A549 (cell line): ENCODE data around the gene GAPDHS. TPM values are rescaled to one million over a fixed set of nuclear protein-coding genes. Genes with fewer than 3 reads are reported as not detected.

Source experiments
- ATAC-seq, 2 experiments: fragments of 200-7000 bp in 1 of 2; fragments of >200 bp in 1 of 2; cut with Nextera tagmentation in 1 of 2; cut with Tn5 transposase in 1 of 2; 3 replicates each; pipeline versions ENCODE4 v1.8.0 to v1.9.1; 2018 to 2020; ENCODE audit warnings: mild to moderate bottlenecking in 1 of 2, moderate library complexity in 1 of 2
- CTCF ChIA-PET: fragments of 300-600 bp; sonication (Branson Sonifier 250); formaldehyde crosslinking; extraction: SDS; loops from one replicate; lab custom pipeline; 2021; ENCODE audit warnings: antibody characterized with exemption, inconsistent platforms; lab: Yijun Ruan, JAX
- POLR2A ChIA-PET: fragments of 350-600 bp; formaldehyde crosslinking; extraction: SDS; loops from one replicate; lab custom pipeline; 2021; ENCODE audit warnings: antibody characterized with exemption, inconsistent platforms; lab: Yijun Ruan, JAX
- DNase-seq, 2 experiments: peaks; one replicate each; pipeline versions ENCODE4 v3.0.0 to v3.0.0-alpha.2; 2011 to 2016; ENCODE audit warnings: low read depth in 1 of 2, low spot score in 1 of 2
- FAIRE-seq: peaks from 2 replicates; lab custom pipeline; 2011; peaks lifted over from hg19 to GRCh38; lab: Jason Lieb, UNC
- H3K27ac ChIP-seq, 2 experiments: fragments of >200 bp; sonication (Bioruptor Twin); formaldehyde crosslinking; 3 replicates each; pipeline ENCODE4 v1.5.1; 2016 to 2017
- H3K4me1 ChIP-seq: fragments of >200 bp; sonication (Bioruptor Twin); formaldehyde crosslinking; 3 replicates; pipeline ENCODE4 v1.6.1; 2016
- H3K4me2 ChIP-seq: fragments of >200 bp; sonication (Bioruptor Twin); formaldehyde crosslinking; 3 replicates; pipeline ENCODE4 v1.6.1; 2016
- H3K4me3 ChIP-seq: fragments of >200 bp; sonication (Bioruptor Twin); formaldehyde crosslinking; 3 replicates; pipeline ENCODE4 v1.5.1; 2016
- H3K9me3 ChIP-seq: fragments of >200 bp; sonication (Bioruptor Twin); formaldehyde crosslinking; 3 replicates; pipeline ENCODE4 v1.6.1; 2016
- CBX2 ChIP-seq: fragments of 200-600 bp; sonication (generic); IDR thresholded peaks from 2 replicates; pipeline ENCODE4 v1.6.1; 2016; ENCODE audit warnings: low read depth, mild to moderate bottlenecking, borderline replicate concordance
- CEBPB ChIP-seq, 2 experiments: fragments of >200 bp in 1 of 2; sonication (Bioruptor Twin) in 1 of 2; formaldehyde crosslinking in 1 of 2; IDR thresholded peaks; 2 replicates each; pipeline ENCODE4 v1.6.1; 2012 to 2016
- CHD4 ChIP-seq: fragments of 200-600 bp; sonication (generic); IDR thresholded peaks from 2 replicates; pipeline ENCODE4 v1.6.1; 2016; ENCODE audit warnings: antibody characterized with exemption, mild to moderate bottlenecking, borderline replicate concordance
- ESRRA ChIP-seq: fragments of 150-350 bp; IDR thresholded peaks from 2 replicates; pipeline ENCODE4 v1.6.1; 2014; ENCODE audit warnings: mild to moderate bottlenecking, low read length, borderline replicate concordance
- FOSB ChIP-seq: fragments of 250-450 bp; sonication (Bioruptor Pico); IDR thresholded peaks from 2 replicates; pipeline ENCODE4 v1.5.0; 2020; ENCODE audit warnings: mild to moderate bottlenecking, moderate library complexity
- FOXS1 ChIP-seq: fragments of 250-450 bp; sonication (Bioruptor Pico); IDR thresholded peaks from 2 replicates; pipeline ENCODE4 v1.5.0; 2020; ENCODE audit warnings: mild to moderate bottlenecking, moderate library complexity
- HDAC2 ChIP-seq: fragments of 200-600 bp; sonication (generic); IDR thresholded peaks from 2 replicates; pipeline ENCODE4 v1.6.1; 2016
- HOXB13 ChIP-seq: fragments of 250-450 bp; sonication (Bioruptor Pico); IDR thresholded peaks from 2 replicates; pipeline ENCODE4 v1.5.0; 2020; ENCODE audit warnings: low read depth, mild to moderate bottlenecking, moderate library complexity
- KDM1A ChIP-seq: fragments of 200-600 bp; sonication (generic); IDR thresholded peaks from 2 replicates; pipeline ENCODE4 v1.6.1; 2016; ENCODE audit warnings: low read depth, mild to moderate bottlenecking
- NPAS2 ChIP-seq: fragments of 250-450 bp; sonication (Bioruptor Pico); IDR thresholded peaks from 2 replicates; pipeline ENCODE4 v1.8.0; 2022; ENCODE audit warnings: mild to moderate bottlenecking, moderate library complexity, borderline replicate concordance
- PHF8 ChIP-seq: fragments of 200-600 bp; sonication (generic); IDR thresholded peaks from 2 replicates; pipeline ENCODE4 v1.6.1; 2016; ENCODE audit warnings: low read depth, mild to moderate bottlenecking, antibody characterized with exemption, moderate library complexity, borderline replicate concordance
- RNF2 ChIP-seq: fragments of 200-600 bp; sonication (generic); IDR thresholded peaks from 2 replicates; pipeline ENCODE4 v1.6.1; 2016; ENCODE audit warnings: low read depth, mild to moderate bottlenecking, antibody characterized with exemption, moderate library complexity, borderline replicate concordance
- SMC3 ChIP-seq: fragments of >200 bp; sonication (Bioruptor Twin); formaldehyde crosslinking; IDR thresholded peaks from 3 replicates; pipeline ENCODE4 v1.6.1; 2018; ENCODE audit warnings: inconsistent platforms
- whole genome bisulfite sequencing: methylation state at CpG from one replicate; pipeline ENCODE4 v1.1.6; 2017; ENCODE audit errors: missing lambda C conversion rate; 5-methylcytosine and 5-hydroxymethylcytosine counted together
- polyA plus RNA-seq, 4 experiments: library from polyadenylated mRNA; depleted of rRNA in 3 of 4; stranded (reverse); fragments of >200 nt; fragmentation: RNase III in 1 of 4; extraction: RNeasy Plus Mini Kit Qiagen cat#74134 plus additional on column Dnase treatment in 1 of 4; gene quantifications; 2 replicates in 3 of 4; 3 replicates in 1 of 4; pipeline ENCODE4 v1.2.3, GENCODE V29; 2011 to 2017
- TF ChIP-seq, protein P1 (sequence below): fragments of >200 bp; sonication (Bioruptor Twin); formaldehyde crosslinking; IDR thresholded peaks from 2 replicates; pipeline ENCODE4 v1.6.1; 2016
- TF ChIP-seq, protein P2 (sequence below): fragments of >200 bp; sonication (Bioruptor Twin); formaldehyde crosslinking; IDR thresholded peaks from 3 replicates; pipeline ENCODE4 v1.6.1; 2016
- TF ChIP-seq, protein P3 (sequence below): IDR thresholded peaks from 2 replicates; pipeline ENCODE4 v1.6.1; 2012
- TF ChIP-seq, protein P4 (sequence below): fragments of 200-600 bp; sonication (generic); IDR thresholded peaks from 2 replicates; pipeline ENCODE4 v1.6.1; 2016; ENCODE audit warnings: antibody characterized with exemption, mild to moderate bottlenecking, moderate library complexity

Gene GAPDHS
- polyA plus RNA-seq, 2 of the 4 experiments (the other 2 are of a cell fraction), result not detected

DNA sequence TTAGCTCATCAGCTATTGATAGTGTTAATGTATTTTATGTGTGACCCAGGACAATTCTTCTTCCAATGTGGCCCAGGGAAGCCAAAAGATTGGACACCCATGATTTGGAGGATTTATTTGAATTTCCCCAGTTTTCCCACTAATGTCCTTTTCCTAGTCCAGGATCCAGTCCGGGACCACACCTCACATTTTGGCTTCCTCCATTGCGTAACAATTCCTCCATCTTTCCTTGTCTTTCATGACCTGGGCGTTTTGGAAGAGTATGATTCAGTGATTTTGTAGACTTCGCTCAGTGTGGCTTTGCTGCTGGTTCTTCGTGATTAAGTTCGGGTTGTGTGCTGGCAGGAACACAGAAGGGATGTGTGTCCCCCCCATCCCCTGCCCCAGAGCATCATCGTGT is 33.5 kb downstream of the GAPDHS start:
- CTCF ChIA-PET, result interaction anchor here (1.0 to 5.4 kb wide), 2 partner anchors 18 to 109 kb away, joined by 3 to 37 read pairs; no protein-coding TSS in a partner anchor
- DNase-seq (no peak), ATAC-seq (no peak), FAIRE-seq (peak; percentile 61)
- H3K4me3 ChIP-seq, result no peak overlapping the region
- POLR2A ChIA-PET, result interaction anchor here (0.6 kb wide), 1 partner anchor 20 kb away, joined by 3 read pairs; no protein-coding TSS in a partner anchor
- no peaks in the 10 kb centered on the region for H3K4me1 ChIP-seq
- H3K4me2 ChIP-seq, result no peak overlapping the region
- 51% methylated on average over 7 of the region's 7 CpGs for WGBS
- H3K9me3 ChIP-seq, result no peaks in the 10 kb centered on the region
- no peak overlapping the region for H3K27ac ChIP-seq
- TF ChIP-seq CEBPB (IDR thresholded peaks at IDR 0.05) (peak; percentile 32 to 62; a peak in 3 of 4 replicates), CBX2 (no peak)

DNA sequence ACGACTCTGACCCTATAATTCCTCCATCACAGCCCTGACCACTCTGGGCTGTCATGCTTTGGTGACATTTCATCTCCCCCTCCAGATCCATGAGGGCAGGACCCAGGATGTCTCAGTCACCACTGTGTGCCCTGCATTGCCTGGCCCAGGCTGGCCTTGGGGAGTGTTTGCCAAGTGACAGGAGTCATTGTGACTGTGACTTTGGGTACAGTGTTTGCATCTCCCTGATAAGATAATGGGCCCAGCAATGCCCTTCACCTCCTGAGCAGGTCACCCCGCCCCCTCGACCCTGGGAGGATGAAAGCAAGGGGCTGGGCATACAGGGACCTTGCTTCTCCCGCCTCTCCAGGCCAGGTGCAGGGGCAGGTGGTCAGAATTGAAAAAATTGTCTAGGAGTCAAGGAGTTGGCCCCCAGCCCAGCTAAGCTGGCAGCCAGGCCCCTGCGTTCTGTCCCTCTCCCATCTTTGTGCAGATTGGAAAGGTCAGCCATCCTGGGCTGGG is 36.1 kb downstream of the GAPDHS start:
- DNase-seq, result no peak
- WGBS, result 26% methylated on average over 5 of the region's 5 CpGs
- no peak for TF ChIP-seq CEBPB (IDR thresholded peaks at IDR 0.05)
- no peak for FAIRE-seq
- ChIA-PET POLR2A (no interaction called here), CTCF (interaction anchor here (1.4 to 2.3 kb wide), 3 partner anchors 11 to 21 kb away, joined by 4 to 10 read pairs (median 5); no protein-coding TSS in a partner anchor)
- Histone ChIP-seq H3K27ac (no peak overlapping the region), H3K9me3 (peaks cover 11% of the 10 kb centered on the region; the same call in 2 of the 3 replicates), H3K4me2 (no peak overlapping the region), H3K4me1 (no peaks in the 10 kb centered on the region), H3K4me3 (no peak overlapping the region)
- no peak for ATAC-seq

DNA sequence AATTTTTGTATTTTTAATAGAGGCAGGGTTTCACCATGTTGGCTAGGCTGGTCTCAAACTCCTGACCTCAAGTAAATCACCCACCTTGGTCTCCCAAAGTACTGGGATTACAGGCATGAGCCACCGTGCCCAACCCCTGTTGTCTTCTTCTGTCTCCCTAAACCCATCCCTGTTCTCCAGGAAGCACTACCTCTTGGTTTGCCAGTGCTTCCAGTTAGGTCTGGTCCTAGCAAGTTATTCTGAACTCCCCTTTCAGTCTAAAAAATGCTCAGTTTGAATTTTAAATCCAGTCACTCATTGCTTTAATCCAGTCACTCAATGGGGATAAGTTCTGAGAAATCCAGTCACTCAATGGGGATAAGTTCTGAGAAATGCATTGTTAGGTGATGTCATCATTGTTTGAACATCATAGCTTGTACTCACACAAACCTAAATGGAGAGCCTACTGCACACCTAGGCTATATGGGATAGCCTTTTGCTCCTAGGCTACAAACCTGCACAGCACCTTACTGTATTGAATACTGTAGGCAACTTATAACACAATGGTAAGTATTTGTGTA is 38.2 kb downstream of the GAPDHS start:
- ATAC-seq (no peak), DNase-seq (no peak), FAIRE-seq (no peak)
- Histone ChIP-seq H3K9me3 (peaks cover 22% of the 10 kb centered on the region), H3K4me1 (no peaks in the 10 kb centered on the region), H3K4me3 (no peak overlapping the region), H3K4me2 (no peak overlapping the region), H3K27ac (no peak overlapping the region)
- ChIA-PET CTCF (interaction anchor here (0.7 to 2.3 kb wide), 4 partner anchors 13 to 260 kb away, joined by 3 to 10 read pairs (median 4); no protein-coding TSS in a partner anchor), POLR2A (no interaction called here)
- no peak for TF ChIP-seq RNF2
- no peak for TF ChIP-seq FOXS1 (CRISPR knock-in tag)
- TF ChIP-seq HOXB13 (CRISPR knock-in tag), result no peak
- TF ChIP-seq ESRRA, result no peak
- TF ChIP-seq PHF8, result no peak
- TF ChIP-seq, protein P1, sequence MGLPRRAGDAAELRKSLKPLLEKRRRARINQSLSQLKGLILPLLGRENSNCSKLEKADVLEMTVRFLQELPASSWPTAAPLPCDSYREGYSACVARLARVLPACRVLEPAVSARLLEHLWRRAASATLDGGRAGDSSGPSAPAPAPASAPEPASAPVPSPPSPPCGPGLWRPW, result no peak
- TF ChIP-seq, protein P2, sequence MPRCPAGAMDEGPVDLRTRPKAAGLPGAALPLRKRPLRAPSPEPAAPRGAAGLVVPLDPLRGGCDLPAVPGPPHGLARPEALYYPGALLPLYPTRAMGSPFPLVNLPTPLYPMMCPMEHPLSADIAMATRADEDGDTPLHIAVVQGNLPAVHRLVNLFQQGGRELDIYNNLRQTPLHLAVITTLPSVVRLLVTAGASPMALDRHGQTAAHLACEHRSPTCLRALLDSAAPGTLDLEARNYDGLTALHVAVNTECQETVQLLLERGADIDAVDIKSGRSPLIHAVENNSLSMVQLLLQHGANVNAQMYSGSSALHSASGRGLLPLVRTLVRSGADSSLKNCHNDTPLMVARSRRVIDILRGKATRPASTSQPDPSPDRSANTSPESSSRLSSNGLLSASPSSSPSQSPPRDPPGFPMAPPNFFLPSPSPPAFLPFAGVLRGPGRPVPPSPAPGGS, result no peak
- TF ChIP-seq, protein P3, sequence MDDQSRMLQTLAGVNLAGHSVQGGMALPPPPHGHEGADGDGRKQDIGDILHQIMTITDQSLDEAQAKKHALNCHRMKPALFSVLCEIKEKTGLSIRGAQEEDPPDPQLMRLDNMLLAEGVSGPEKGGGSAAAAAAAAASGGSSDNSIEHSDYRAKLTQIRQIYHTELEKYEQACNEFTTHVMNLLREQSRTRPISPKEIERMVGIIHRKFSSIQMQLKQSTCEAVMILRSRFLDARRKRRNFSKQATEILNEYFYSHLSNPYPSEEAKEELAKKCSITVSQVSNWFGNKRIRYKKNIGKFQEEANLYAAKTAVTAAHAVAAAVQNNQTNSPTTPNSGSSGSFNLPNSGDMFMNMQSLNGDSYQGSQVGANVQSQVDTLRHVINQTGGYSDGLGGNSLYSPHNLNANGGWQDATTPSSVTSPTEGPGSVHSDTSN, result no peak
- 12% methylated on average over 1 of the region's 1 CpG for WGBS

DNA sequence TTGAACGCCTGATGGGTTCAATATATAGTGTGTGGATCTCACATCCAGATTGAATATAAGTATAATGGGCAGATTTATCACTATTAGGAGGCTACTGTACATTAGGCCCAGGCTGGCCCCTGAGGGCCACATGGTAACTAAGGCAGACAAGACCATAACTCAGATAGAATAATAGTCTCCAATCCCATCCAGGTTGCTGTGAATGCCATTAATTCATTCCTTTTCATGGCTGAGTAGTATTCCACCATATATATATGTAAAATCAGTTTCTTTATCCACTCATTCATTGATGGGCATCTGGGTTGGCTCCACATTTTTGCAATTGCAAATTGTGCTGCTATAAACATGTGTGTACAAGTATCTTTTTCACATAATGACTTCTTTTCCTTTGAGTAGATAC is 44.7 kb downstream of the GAPDHS start:
- Histone ChIP-seq H3K4me3 (no peak overlapping the region), H3K4me2 (no peak overlapping the region), H3K9me3 (peaks cover 67% of the 10 kb centered on the region), H3K27ac (no peak overlapping the region)
- DNase-seq (no peak), FAIRE-seq (no peak)
- 4% methylated on average over 1 of the region's 1 CpG for WGBS
- POLR2A ChIA-PET, result no interaction called here
- TF ChIP-seq, protein P4, sequence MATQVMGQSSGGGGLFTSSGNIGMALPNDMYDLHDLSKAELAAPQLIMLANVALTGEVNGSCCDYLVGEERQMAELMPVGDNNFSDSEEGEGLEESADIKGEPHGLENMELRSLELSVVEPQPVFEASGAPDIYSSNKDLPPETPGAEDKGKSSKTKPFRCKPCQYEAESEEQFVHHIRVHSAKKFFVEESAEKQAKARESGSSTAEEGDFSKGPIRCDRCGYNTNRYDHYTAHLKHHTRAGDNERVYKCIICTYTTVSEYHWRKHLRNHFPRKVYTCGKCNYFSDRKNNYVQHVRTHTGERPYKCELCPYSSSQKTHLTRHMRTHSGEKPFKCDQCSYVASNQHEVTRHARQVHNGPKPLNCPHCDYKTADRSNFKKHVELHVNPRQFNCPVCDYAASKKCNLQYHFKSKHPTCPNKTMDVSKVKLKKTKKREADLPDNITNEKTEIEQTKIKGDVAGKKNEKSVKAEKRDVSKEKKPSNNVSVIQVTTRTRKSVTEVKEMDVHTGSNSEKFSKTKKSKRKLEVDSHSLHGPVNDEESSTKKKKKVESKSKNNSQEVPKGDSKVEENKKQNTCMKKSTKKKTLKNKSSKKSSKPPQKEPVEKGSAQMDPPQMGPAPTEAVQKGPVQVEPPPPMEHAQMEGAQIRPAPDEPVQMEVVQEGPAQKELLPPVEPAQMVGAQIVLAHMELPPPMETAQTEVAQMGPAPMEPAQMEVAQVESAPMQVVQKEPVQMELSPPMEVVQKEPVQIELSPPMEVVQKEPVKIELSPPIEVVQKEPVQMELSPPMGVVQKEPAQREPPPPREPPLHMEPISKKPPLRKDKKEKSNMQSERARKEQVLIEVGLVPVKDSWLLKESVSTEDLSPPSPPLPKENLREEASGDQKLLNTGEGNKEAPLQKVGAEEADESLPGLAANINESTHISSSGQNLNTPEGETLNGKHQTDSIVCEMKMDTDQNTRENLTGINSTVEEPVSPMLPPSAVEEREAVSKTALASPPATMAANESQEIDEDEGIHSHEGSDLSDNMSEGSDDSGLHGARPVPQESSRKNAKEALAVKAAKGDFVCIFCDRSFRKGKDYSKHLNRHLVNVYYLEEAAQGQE, result no peak
- TF ChIP-seq RNF2, result no peak
- no peak for TF ChIP-seq HOXB13 (CRISPR knock-in tag)
- no peak for TF ChIP-seq SMC3
- TF ChIP-seq HDAC2, result no peak
- TF ChIP-seq CHD4, result no peak
- no peak for TF ChIP-seq FOSB
- no peak for TF ChIP-seq NPAS2
- no peak for TF ChIP-seq KDM1A
- TF ChIP-seq, protein P1, result no peak
- no peak for TF ChIP-seq CEBPB (IDR thresholded peaks at IDR 0.05)
- TF ChIP-seq, all 56 proteins: peak for 0
- CTCF ChIA-PET, result interaction anchor here (1.1 to 2.0 kb wide), 3 partner anchors 22 to 35 kb away, joined by 4 to 16 read pairs (median 4); partner anchors contain the start of gene HAUS5
- H3K4me1 ChIP-seq, result no peaks in the 10 kb centered on the region
- no peak for ATAC-seq
